GM06990 (cell line): Measurements from ENCODE around the gene CDK6.

ENCODE experiments used
- DNase-seq: peaks from one replicate; pipeline ENCODE4 v3.0.0-alpha.2; 2011; ENCODE audit not compliant: insufficient read length; ENCODE audit errors: extremely low read depth
- H3K27me3 ChIP-seq: replicated peaks from 2 replicates; pipeline ENCODE4 v1.6.0; 2011; ENCODE audit warnings: low read length; ENCODE audit not compliant: control insufficient read depth, insufficient read depth
- H3K36me3 ChIP-seq: 2 replicates; pipeline ENCODE4 v1.5.1; 2011; ENCODE audit warnings: low read length; ENCODE audit not compliant: control insufficient read depth, insufficient read depth
- H3K4me3 ChIP-seq: replicated peaks from 2 replicates; pipeline ENCODE4 v1.5.1; 2011; ENCODE audit warnings: low read depth, mild to moderate bottlenecking, control low read depth, low read length
- TF ChIP-seq, protein P1 (sequence below): IDR thresholded peaks from 2 replicates; pipeline ENCODE4 v1.5.1; 2011; ENCODE audit warnings: low read length, control low read depth, mild to moderate bottlenecking, inconsistent platforms; ENCODE audit not compliant: insufficient read depth, poor library complexity, severe bottlenecking

The CDK6 gene

DNA sequence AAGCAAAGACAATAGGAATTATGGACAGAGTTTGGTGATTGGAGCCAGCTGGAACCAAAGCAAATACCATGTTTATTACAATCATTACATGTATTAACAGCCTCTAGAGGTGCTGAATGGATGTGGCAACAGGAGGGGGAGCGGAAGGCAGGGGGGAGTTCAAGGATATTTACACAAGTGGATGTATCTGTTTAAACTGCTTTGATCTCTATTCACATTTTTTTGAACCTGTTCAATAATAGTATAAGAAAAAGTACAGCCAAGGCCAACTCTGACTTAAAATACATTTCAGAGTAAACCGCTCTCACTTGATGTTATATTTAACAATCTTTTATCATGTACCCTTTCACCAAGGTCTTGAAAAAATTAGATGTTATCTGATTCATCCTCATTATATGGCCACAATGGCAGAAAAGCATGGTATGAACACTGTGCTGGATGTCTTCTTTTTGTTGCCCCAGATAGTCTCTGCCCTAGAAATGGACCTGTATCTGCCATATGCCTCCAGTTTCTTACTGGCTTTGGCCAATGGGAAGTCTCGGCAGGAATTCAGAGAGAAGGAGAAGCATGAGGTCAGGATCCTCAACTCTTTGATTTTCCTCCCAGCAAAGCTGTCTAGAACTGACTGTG is 158.0 kb downstream of the CDK6 start:
- DNase-seq, result no peak
- TF ChIP-seq, protein P1, sequence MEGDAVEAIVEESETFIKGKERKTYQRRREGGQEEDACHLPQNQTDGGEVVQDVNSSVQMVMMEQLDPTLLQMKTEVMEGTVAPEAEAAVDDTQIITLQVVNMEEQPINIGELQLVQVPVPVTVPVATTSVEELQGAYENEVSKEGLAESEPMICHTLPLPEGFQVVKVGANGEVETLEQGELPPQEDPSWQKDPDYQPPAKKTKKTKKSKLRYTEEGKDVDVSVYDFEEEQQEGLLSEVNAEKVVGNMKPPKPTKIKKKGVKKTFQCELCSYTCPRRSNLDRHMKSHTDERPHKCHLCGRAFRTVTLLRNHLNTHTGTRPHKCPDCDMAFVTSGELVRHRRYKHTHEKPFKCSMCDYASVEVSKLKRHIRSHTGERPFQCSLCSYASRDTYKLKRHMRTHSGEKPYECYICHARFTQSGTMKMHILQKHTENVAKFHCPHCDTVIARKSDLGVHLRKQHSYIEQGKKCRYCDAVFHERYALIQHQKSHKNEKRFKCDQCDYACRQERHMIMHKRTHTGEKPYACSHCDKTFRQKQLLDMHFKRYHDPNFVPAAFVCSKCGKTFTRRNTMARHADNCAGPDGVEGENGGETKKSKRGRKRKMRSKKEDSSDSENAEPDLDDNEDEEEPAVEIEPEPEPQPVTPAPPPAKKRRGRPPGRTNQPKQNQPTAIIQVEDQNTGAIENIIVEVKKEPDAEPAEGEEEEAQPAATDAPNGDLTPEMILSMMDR, result no peak
- Histone ChIP-seq H3K4me3 (no peak overlapping the region), H3K27me3 (no peaks in the 10 kb centered on the region), H3K36me3 (peaks cover 7% of the 10 kb centered on the region)

DNA sequence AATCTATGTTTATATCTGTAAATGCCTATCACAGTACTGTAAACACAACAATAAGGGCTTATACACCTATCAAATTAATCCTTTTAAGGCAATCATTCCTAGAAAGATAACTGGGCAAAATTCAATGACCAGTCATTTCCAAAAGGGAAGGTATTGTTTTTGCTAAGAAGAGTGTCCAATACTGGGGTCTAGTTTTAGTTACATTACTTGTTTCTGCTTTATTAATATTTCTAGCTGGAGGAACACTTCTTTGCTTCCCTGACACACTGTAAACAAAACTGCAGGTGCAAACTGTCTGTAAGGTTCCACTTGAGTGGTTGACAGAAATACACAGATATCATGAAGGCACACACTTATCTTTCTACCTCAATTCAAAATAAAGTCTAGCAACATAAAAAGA is 162.0 kb downstream of the CDK6 start:
- H3K27me3 ChIP-seq, result no peaks in the 10 kb centered on the region
- no peak overlapping the region for H3K4me3 ChIP-seq
- H3K36me3 ChIP-seq, result peaks cover 6% of the 10 kb centered on the region
- TF ChIP-seq, protein P1, result no peak
- peak; percentile 30 for DNase-seq

DNA sequence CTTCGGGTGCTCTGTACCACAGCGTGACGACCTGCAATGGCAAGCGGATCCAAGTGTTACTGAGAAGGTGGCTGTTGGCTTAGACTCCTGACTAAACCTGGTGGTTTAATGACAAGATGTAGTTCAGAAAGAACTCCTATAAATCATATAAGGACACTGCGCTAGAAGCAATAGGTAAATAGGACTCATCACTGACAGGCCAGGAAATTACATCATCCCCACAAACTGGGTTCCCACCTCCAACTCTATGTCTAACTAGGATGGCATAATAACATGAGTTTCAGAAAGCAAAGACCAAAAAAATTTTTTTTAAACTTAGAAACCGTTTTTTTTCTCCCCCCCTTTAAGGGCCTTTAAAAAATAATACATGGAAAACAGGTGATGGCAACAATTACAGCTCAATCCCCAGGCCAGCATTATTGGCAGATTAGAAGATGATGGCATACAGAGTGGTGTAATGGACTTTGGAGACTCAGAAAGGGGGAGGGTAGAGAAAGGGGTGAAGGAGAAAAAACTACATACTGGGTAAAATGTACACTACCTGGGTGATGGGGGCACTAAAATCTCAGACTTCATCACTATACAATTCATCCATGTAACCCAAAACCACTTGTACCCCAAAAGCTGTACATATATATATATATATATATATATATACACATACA is 164.7 kb downstream of the CDK6 start:
- no peak for DNase-seq
- TF ChIP-seq, protein P1, result no peak
- Histone ChIP-seq H3K36me3 (peaks cover 3% of the 10 kb centered on the region), H3K27me3 (no peaks in the 10 kb centered on the region), H3K4me3 (no peak overlapping the region)

DNA sequence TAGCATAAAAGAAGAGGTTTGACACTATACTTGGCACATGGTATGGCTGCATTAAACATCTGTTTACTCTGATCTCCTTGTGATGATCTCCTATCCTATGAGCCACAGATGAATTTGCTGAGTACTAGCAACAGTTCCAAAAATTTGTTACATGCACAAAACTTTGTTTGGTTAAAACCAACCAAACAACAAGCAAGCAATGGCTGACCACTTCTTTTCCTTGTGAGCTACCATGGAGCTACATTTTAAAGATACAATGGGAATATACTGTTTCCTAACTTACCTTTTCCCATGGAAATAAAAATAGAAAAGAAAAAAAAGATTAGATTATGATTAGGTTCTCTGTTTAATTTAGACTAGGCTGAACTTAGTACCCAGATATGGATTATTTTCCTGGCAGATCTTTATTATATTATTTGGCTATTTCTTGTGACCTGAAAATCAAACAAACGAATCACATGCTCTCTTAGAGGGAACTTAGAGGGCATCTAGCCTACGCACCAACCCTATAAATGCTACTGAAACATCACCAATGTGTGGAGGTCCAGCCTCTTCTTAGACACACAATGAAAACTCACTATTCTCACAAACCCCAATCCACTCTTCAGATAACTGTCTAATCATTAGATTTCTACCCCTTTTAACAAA is 166.0 kb downstream of the CDK6 start:
- TF ChIP-seq, protein P1, result no peak
- no peak overlapping the region for H3K4me3 ChIP-seq

DNA sequence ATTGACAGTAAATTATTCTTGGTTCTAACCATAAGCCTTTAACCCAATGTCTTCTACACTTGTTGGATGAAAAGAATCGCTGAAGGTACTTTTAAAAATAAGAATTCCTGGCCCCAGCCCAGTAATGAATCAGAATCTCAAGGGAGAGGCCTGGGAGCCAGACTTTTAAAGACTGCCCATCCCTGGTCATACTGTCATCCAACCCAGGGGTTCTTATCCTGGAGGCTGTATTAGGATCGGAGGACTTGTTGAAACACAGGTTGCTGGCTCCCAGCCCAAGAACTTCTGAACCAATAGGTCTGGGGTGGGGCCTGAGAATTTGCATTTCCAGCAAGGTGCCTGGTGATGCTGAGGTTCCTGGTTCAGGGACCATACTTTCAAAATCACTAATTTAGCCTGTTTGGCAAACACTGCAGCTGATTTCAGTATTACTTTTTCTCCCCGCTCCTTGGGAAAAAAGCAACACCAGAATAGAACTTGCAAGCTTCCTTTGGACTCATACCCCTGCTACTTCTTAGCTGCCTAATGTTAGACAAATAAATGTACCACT is 166.7 kb downstream of the CDK6 start:
- TF ChIP-seq, protein P1, result no peak
- DNase-seq, result no peak
- no peaks in the 10 kb centered on the region for H3K27me3 ChIP-seq
- H3K36me3 ChIP-seq, result peaks cover 3% of the 10 kb centered on the region
- H3K4me3 ChIP-seq, result no peak overlapping the region

More for the DNA sequence above, 166.0 kb downstream of the CDK6 start:
- no peak for DNase-seq
- H3K36me3 ChIP-seq, result peaks cover 3% of the 10 kb centered on the region
- no peaks in the 10 kb centered on the region for H3K27me3 ChIP-seq
